K562 treated with DMSO at 1 percent for 12 hours (cell line): ENCODE results near the gene CHP1. TPM values are rescaled to one million over a fixed set of nuclear protein-coding genes. Genes with fewer than 3 reads are reported as not detected.

Experiments used
- total RNA-seq: library from RNA; unstranded; fragments of 300-600 nt; gene quantifications from 2 replicates; pipeline ENCODE4 v1.2.3, GENCODE V29; 2022; ENCODE audit not compliant: insufficient read depth

CHP1 gene
- 33.2 and 77.7 TPM in 2 replicates for total RNA-seq

GRCh38 chr15:41230650-41231421 lies at the start of gene CHP1, which contains the start of gene EXD1:
CHP1 (plus strand) TSS chr15:41231268; CDS start chr15:41231383, 115 bp downstream.
EXD1 (minus strand) TSS chr15:41230757; CDS start chr15:41226575, 4,182 bp downstream.

Other genes with a start within 250 kb of the CHP1 start
- 3.8 and 11.0 TPM in 2 replicates for gene INO80, start 115.0 kb upstream of the CHP1 start, total RNA-seq
- not detected in 2 replicates for gene EXD1, start 511 bp upstream of the CHP1 start, total RNA-seq
- 71.3 and 86.3 TPM in 2 replicates for gene OIP5, start 101.3 kb downstream of the CHP1 start, total RNA-seq
- 63.4 and 166 TPM in 2 replicates for gene NUSAP1, start 101.6 kb downstream of the CHP1 start, total RNA-seq
- 17.9 and 26.6 TPM in 2 replicates for gene NDUFAF1, start 171.2 kb downstream of the CHP1 start, total RNA-seq
- 18.4 and 32.6 TPM in 2 replicates for gene RTF1, start 185.8 kb downstream of the CHP1 start, total RNA-seq